Stimulated activated naive CD8-positive, alpha-beta T cell treated with anti-CD3 and anti-CD28 coated beads, Interleukin-15, Interleukin-2, amounts not matched to agents 100 U/mL and 50 U/mL, for 24 hours (primary cell): ENCODE data around the gene RP9.
"Not testable (repeated sequence)": the region's sequence is repeated elsewhere in the genome, so short reads cannot be mapped to it uniquely, and the experiment has no call there.

Experiments
- ATAC-seq: fragments of 150-1000 bp; cut with Tn5 transposase; one replicate; pipeline ENCODE4 v1.10.0; 2021
- DNase-seq: peaks from one replicate; pipeline ENCODE4 v3.0.0; 2021

Gene RP9

GRCh38 chr7:33101906-33102305 is 7.3 kb downstream of the RP9 start:
- no peak for ATAC-seq
- DNase-seq, result no peak

- no peak for ATAC-seq
- DNase-seq, result no peak
These were observed 8.4 kb downstream of the RP9 start for GRCh38 chr7:33100770-33101169.

- no peak for DNase-seq
These were observed 9.9 kb downstream of the RP9 start for GRCh38 chr7:33099154-33099940.

GRCh38 chr7:33094745-33095275 is 14.4 kb downstream of the RP9 start:
- DNase-seq, ATAC-seq: not testable (repeated sequence)

More at GRCh38 chr7:33099154-33099940, 9.9 kb downstream of the RP9 start:
- ATAC-seq, result no peak

- no peak for ATAC-seq
- no peak for DNase-seq
These were observed 15.9 kb downstream of the RP9 start for GRCh38 chr7:33093266-33093665.

- no peak for ATAC-seq
These were observed 17.5 kb downstream of the RP9 start for GRCh38 chr7:33091641-33092191.

GRCh38 chr7:33091111-33091531 is 18.1 kb downstream of the RP9 start:
- DNase-seq (no peak), ATAC-seq (no peak)

More at GRCh38 chr7:33091641-33092191, 17.5 kb downstream of the RP9 start:
- no peak for DNase-seq

GRCh38 chr7:33089142-33089541 is 20.1 kb downstream of the RP9 start:
- no peak for DNase-seq
- no peak for ATAC-seq

- ATAC-seq, result no peak
- no peak for DNase-seq
These were observed 21.3 kb downstream of the RP9 start for GRCh38 chr7:33087858-33088257.

GRCh38 chr7:33087356-33087755 is 21.8 kb downstream of the RP9 start:
- no peak for DNase-seq
- no peak for ATAC-seq

- ATAC-seq, result no peak
These were observed 29.2 kb downstream of the RP9 start for GRCh38 chr7:33079763-33080690.

GRCh38 chr7:33079096-33079495 is 30.1 kb downstream of the RP9 start:
- DNase-seq, result no peak
- ATAC-seq, result no peak

More at GRCh38 chr7:33079763-33080690, 29.2 kb downstream of the RP9 start:
- no peak for DNase-seq

GRCh38 chr7:33076737-33077136 is 32.5 kb downstream of the RP9 start:
- DNase-seq (no peak), ATAC-seq (no peak)

- DNase-seq (no peak), ATAC-seq (no peak)
These were observed 33.2 kb downstream of the RP9 start for GRCh38 chr7:33075818-33076518.

GRCh38 chr7:33073243-33073642 is 36.0 kb downstream of the RP9 start:
- DNase-seq (no peak), ATAC-seq (no peak)

- ATAC-seq (no peak), DNase-seq (no peak)
These were observed 36.7 kb downstream of the RP9 start for GRCh38 chr7:33072471-33072870.

- ATAC-seq (no peak), DNase-seq (no peak)
These were observed 38.4 kb downstream of the RP9 start for GRCh38 chr7:33070831-33071230.

- ATAC-seq, result no peak
- no peak for DNase-seq
These were observed 38.9 kb downstream of the RP9 start for GRCh38 chr7:33070277-33070676.

GRCh38 chr7:33067921-33068320 is 41.3 kb downstream of the RP9 start:
- ATAC-seq, result no peak
- DNase-seq, result no peak

GRCh38 chr7:33066771-33067170 is 42.4 kb downstream of the RP9 start:
- DNase-seq (no peak), ATAC-seq (no peak)

- no peak for ATAC-seq
- DNase-seq, result no peak
These were observed 43.2 kb downstream of the RP9 start for GRCh38 chr7:33065981-33066380.
